ENCODE data around the gene FLAD1.
A peak's percentile ranks its signal among the peaks of the same experiment; 100 is the strongest.
"Not testable (repeated sequence)": the region's sequence is repeated elsewhere in the genome, so short reads cannot be mapped to it uniquely, and the experiment has no call there.

Gene FLAD1

GRCh38 chr1:154974102-154974807 is 8.9 kb upstream of the FLAD1 start, which contains the start of gene CKS1B:
CKS1B (plus strand) TSS chr1:154974681; CDS start chr1:154974746, 65 bp downstream.
- DNase-seq (ENCODE audit: extremely low read depth, low read depth) = peak; percentile 100
- TF ChIP-seq CTCF (IDR thresholded peaks at IDR 0.05; ENCODE audit: low read depth, low read length, missing control alignments) = no peak

GRCh38 chr1:154974808-154975408 is 8.2 kb upstream of the FLAD1 start:
- no peak for TF ChIP-seq CTCF (IDR thresholded peaks at IDR 0.05; ENCODE audit: low read depth, low read length, missing control alignments)
- DNase-seq (ENCODE audit: extremely low read depth, low read depth) = peak; percentile 91
- H3K4me3 ChIP-seq (replicated peaks; ENCODE audit: low read depth, low read length) = peak overlapping the region; percentile 72

More at GRCh38 chr1:154974102-154974807, 8.9 kb upstream of the FLAD1 start, which contains the start of gene CKS1B:
- H3K4me3 ChIP-seq (replicated peaks; ENCODE audit: low read depth, low read length) = peak within 1 kb of the TSS; percentile 72

- no peak for DNase-seq (ENCODE audit: extremely low read depth, low read depth)
- peak overlapping the region; percentile 72 for H3K4me3 ChIP-seq (replicated peaks; ENCODE audit: low read depth, low read length)
- TF ChIP-seq CTCF (IDR thresholded peaks at IDR 0.05; ENCODE audit: low read depth, low read length, missing control alignments) = no peak
Observed at GRCh38 chr1:154975409-154976059, 7.6 kb upstream of the FLAD1 start.

DNA sequence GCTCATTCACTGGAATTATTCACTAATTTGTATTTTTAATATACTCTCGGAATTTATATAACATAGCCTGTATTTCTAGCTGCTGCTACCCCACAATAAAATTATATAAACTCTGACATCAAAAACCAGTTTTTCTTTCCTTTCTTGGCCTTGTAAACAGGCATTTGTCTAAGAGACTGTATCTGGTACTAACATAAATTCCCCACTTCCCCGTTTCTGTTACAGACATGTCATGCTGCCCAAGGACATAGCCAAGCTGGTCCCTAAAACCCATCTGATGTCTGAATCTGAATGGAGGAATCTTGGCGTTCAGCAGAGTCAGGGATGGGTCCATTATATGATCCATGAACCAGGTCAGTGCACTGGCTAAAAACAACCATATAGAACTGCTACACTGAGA is 5.4 kb upstream of the FLAD1 start:
- not testable (repeated sequence) for H3K4me3 ChIP-seq (replicated peaks; ENCODE audit: low read depth, low read length); DNase-seq (ENCODE audit: extremely low read depth, low read depth)

- no peak overlapping the region for H3K4me3 ChIP-seq (replicated peaks; ENCODE audit: low read depth, low read length)
- no peak for TF ChIP-seq CTCF (IDR thresholded peaks at IDR 0.05; ENCODE audit: low read depth, low read length, missing control alignments)
- DNase-seq (ENCODE audit: extremely low read depth, low read depth) = no peak
Observed at GRCh38 chr1:154978360-154978759, 4.8 kb upstream of the FLAD1 start.

DNA sequence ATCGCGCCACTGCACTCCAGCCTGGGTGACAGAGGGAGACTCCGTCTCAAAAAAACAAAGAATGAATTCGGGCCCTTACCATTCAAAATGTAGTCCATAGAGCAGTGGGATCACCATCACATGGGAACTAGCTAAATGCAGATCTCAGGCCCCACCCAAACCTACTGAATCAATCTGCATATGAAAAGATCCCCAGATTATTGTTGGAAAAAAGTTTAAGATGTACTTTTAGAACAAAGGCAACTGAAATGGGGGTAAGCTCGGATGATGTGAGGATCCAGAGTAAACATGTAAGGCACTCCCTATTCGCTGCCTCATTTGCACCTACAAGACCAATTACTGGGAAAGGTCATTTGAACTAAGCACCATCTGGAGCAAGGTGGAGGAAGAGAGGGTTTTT is 803 bp upstream of the FLAD1 start:
- peak overlapping the region; percentile 94 for H3K4me3 ChIP-seq (replicated peaks; ENCODE audit: low read depth, low read length)
- no peak for DNase-seq (ENCODE audit: extremely low read depth, low read depth)
- no peak for TF ChIP-seq CTCF (IDR thresholded peaks at IDR 0.05; ENCODE audit: low read depth, low read length, missing control alignments)

GRCh38 chr1:154983776-154984466 is 777 bp downstream of the FLAD1 start:
- DNase-seq (ENCODE audit: extremely low read depth, low read depth) = no peak
- TF ChIP-seq CTCF (IDR thresholded peaks at IDR 0.05; ENCODE audit: low read depth, low read length, missing control alignments) = no peak
- H3K4me3 ChIP-seq (replicated peaks; ENCODE audit: low read depth, low read length) = peak overlapping the region; percentile 94

DNA sequence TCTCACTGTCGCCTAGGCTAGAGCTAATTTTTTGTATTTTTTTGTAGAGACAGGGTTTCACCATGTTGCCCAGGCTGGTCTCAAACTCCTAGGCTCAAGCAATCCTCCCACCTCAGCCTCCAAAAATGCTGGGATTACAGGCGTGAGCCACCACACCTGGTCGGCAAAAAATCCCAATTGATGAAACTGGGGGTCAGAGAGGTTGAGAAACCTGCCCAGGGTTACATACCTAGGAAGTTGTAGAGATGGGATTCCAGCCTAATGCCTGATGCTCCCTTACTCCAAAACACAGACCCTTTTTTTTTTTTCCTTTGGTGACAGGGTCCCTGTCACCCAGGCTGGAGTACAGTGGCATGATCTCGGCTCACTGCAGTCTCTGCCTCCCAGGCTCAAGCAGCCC is 3.6 kb downstream of the FLAD1 start:
- not testable (repeated sequence) for H3K4me3 ChIP-seq (replicated peaks; ENCODE audit: low read depth, low read length); DNase-seq (ENCODE audit: extremely low read depth, low read depth)

All from HFF-Myc (cell line).